OCI-LY7 (cell line): ENCODE results near the gene SF3B1. TPM values are rescaled to one million over a fixed set of nuclear protein-coding genes. Genes with fewer than 3 reads are reported as not detected.
"Not testable (repeated sequence)": the region's sequence is repeated elsewhere in the genome, so short reads cannot be mapped to it uniquely, and the experiment has no call there.

Experiments used
- BruUV-seq: library from RNA; stranded (reverse); fragments of 400-500 nt; replicated peaks from 2 replicates; lab custom pipeline; 2021; lab: Mats Ljungman, UMichigan
- CTCF ChIA-PET: fragments of 300-600 bp; sonication (Branson Sonifier 250); formaldehyde crosslinking; loops from one replicate; lab custom pipeline; 2022; ENCODE audit warnings: antibody characterized with exemption; ENCODE audit not compliant: unreplicated experiment; lab: Charles Lee
- POLR2A ChIA-PET: fragments of 300-600 bp; sonication (Branson Sonifier 250); formaldehyde crosslinking; loops from one replicate; lab custom pipeline; 2022; ENCODE audit warnings: antibody characterized with exemption; lab: Charles Lee
- DNase-seq: peaks from one replicate; pipeline ENCODE4 v3.0.0-alpha.2; 2015; ENCODE audit warnings: low spot score
- H2AFZ ChIP-seq: fragments of 200-600 bp; sonication (generic), shearing (Covaris generic); 2 replicates; pipeline ENCODE4 v1.6.1; 2014; ENCODE audit warnings: mild to moderate bottlenecking, antibody characterized with exemption, low read length, moderate library complexity
- H3K27ac ChIP-seq: fragments of 200-600 bp; sonication (generic); 2 replicates; pipeline ENCODE4 v1.5.1; 2014; ENCODE audit warnings: mixed run types, low read depth, mild to moderate bottlenecking, moderate library complexity, low read length, inconsistent platforms; ENCODE audit not compliant: poor library complexity, severe bottlenecking
- H3K36me3 ChIP-seq: fragments of 200-600 bp; sonication (generic); 2 replicates; pipeline ENCODE4 v1.6.1; 2014; ENCODE audit warnings: mild to moderate bottlenecking, antibody characterized with exemption, low read length, moderate library complexity, mixed read lengths; ENCODE audit not compliant: insufficient read depth
- H3K4me1 ChIP-seq: fragments of 200-600 bp; sonication (generic); 2 replicates; pipeline ENCODE4 v1.5.1; 2014; ENCODE audit warnings: mild to moderate bottlenecking, low read length; ENCODE audit not compliant: insufficient read depth, poor library complexity, severe bottlenecking
- H3K4me2 ChIP-seq: fragments of 200-600 bp; sonication (generic); 2 replicates; pipeline ENCODE4 v1.6.1; 2014; ENCODE audit warnings: mild to moderate bottlenecking, low read length
- H3K4me3 ChIP-seq: fragments of 200-600 bp; sonication (generic); 2 replicates; pipeline ENCODE4 v1.5.1; 2014; ENCODE audit warnings: mild to moderate bottlenecking, low read depth, low read length; ENCODE audit not compliant: poor library complexity, severe bottlenecking
- H3K79me2 ChIP-seq: fragments of 200-600 bp; sonication (generic); 2 replicates; pipeline ENCODE4 v1.6.1; 2016; ENCODE audit warnings: low read depth, mild to moderate bottlenecking, low read length, moderate library complexity, mixed read lengths; ENCODE audit not compliant: insufficient read depth
- H3K9me2 ChIP-seq: fragments of 200-600 bp; sonication (generic); 2 replicates; pipeline ENCODE4 v1.6.1; 2016; ENCODE audit warnings: mild to moderate bottlenecking, low read length, mixed read lengths; ENCODE audit not compliant: insufficient read depth
- H3K9me3 ChIP-seq: fragments of 200-600 bp; sonication (generic); 2 replicates; pipeline ENCODE4 v1.6.1; 2014; ENCODE audit warnings: mild to moderate bottlenecking, mixed run types, low read length, mixed read lengths
- H4K20me1 ChIP-seq: fragments of 200-600 bp; sonication (generic); 2 replicates; pipeline ENCODE4 v1.6.1; 2014; ENCODE audit warnings: mild to moderate bottlenecking, antibody characterized with exemption, low read length, moderate library complexity, mixed read lengths; ENCODE audit not compliant: insufficient read depth
- CTCF ChIP-seq: fragments of 200-600 bp; sonication (generic); conservative IDR thresholded peaks from 2 replicates; pipeline ENCODE4 v1.5.1; 2014; ENCODE audit warnings: mild to moderate bottlenecking, antibody characterized with exemption, low read length, moderate library complexity, mixed read lengths
- EZH2phosphoT487 ChIP-seq: fragments of 200-600 bp; sonication (generic); IDR thresholded peaks from 2 replicates; pipeline ENCODE4 v1.6.1; 2018; ENCODE audit warnings: low read depth, borderline replicate concordance, mild to moderate bottlenecking, mixed run types, antibody characterized with exemption, low read length, moderate library complexity, mixed read lengths
- intact Hi-C: fragments of 100-400 bp; cut with micrococcal nuclease; formaldehyde crosslinking; loops from one replicate; pipeline ENCODE4 v1.10.0; 2022; ENCODE audit not compliant: unreplicated experiment
- total RNA-seq, 2 experiments: library from RNA; depleted of rRNA in 1 of 2; stranded (reverse); fragments of >200 nt in 1 of 2; shearing (Covaris generic) in 1 of 2; gene quantifications; 2 replicates each; pipeline ENCODE4 v1.2.3, GENCODE V29; 2014 to 2022

Gene SF3B1
- total RNA-seq, 2 experiments from 2014 or later, result 198 to 268 TPM

GRCh38 chr2:197453123-197453913 lies 18.5 kb upstream of the SF3B1 start, which contains the start of gene COQ10B:
COQ10B (plus strand) TSS chr2:197453552; CDS start chr2:197453561, 9 bp downstream.
- Histone ChIP-seq H3K4me1 (peaks cover 17% of the 10 kb centered on the region), H3K79me2 (peaks cover 41% of the 10 kb centered on the region), H3K9me3 (no peaks in the 10 kb centered on the region), H3K27ac (peak within 1 kb of the TSS; percentile 72), H3K4me2 (peak within 1 kb of the TSS; percentile 75), H3K9me2 (no peaks in the 10 kb centered on the region), H3K36me3 (peaks cover 7% of the 10 kb centered on the region; the same call in 1 of the 2 replicates), H2AFZ (peak within 1 kb of the TSS; percentile 82), H4K20me1 (no peaks in the 10 kb centered on the region), H3K4me3 (peak within 1 kb of the TSS; percentile 84)
- no TSS peak for BruUV-seq
- CTCF ChIA-PET, result interaction anchor here (1.0 kb wide), 1 partner anchor 13 kb away, joined by 3 read pairs; no protein-coding TSS in a partner anchor
- POLR2A ChIA-PET, result interaction anchor here (0.6 to 3.5 kb wide), 12 partner anchors 10 to 313 kb away, joined by 3 to 41 read pairs (median 4); partner anchors contain the start of genes HSPD1, HSPE1 and SF3B1
- peak; percentile 100 for DNase-seq
- TF ChIP-seq EZH2phosphoT487 (no peak), CTCF (peak; percentile 55; the same call in 1 of the 2 replicates)
- intact Hi-C loops, result loop anchor here (1.0 to 5.0 kb wide), 4 partner anchors 18 to 254 kb away; partner anchors contain the start of genes HSPE1, MARS2 and SF3B1

DNA sequence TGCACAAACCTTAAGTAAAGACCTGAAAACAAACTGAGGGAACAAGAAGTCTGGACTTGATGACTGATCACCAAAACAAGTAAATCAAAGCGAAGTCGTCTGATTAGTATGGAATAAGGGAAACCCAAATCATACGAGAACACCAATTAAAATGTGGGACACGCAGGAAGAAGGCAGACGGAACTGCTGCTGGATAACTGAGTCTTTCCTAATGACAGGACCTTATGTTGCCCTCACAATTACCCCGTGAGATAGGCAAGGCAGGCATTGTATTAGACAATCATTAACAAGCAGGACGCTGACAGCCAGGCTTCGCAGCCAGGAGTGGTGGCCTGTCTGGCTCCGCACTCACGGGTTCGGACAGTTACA lies 17.9 kb upstream of the SF3B1 start:
- TF ChIP-seq EZH2phosphoT487 (no peak), CTCF (no peak)
- Histone ChIP-seq H3K4me3 (peak overlapping the region; percentile 84), H3K4me2 (peak overlapping the region; percentile 75), H3K27ac (peak overlapping the region; percentile 55), H3K79me2 (peaks cover 36% of the 10 kb centered on the region), H2AFZ (peak overlapping the region; percentile 64), H3K9me2 (no peaks in the 10 kb centered on the region), H3K9me3 (no peaks in the 10 kb centered on the region), H3K36me3 (peaks cover 7% of the 10 kb centered on the region; the same call in 1 of the 2 replicates), H3K4me1 (peaks cover 17% of the 10 kb centered on the region), H4K20me1 (no peaks in the 10 kb centered on the region)
- DNase-seq, result no peak
- POLR2A ChIA-PET, result interaction anchor here (0.6 to 3.5 kb wide), 10 partner anchors 9 to 63 kb away, joined by 3 to 41 read pairs (median 4); partner anchors contain the start of genes HSPD1, HSPE1 and SF3B1
- intact Hi-C loops, result loop anchor here (1.0 to 5.0 kb wide), 4 partner anchors 17 to 255 kb away; partner anchors contain the start of genes HSPE1, MARS2 and SF3B1
- CTCF ChIA-PET, result interaction anchor here (1.0 kb wide), 1 partner anchor 13 kb away, joined by 3 read pairs; no protein-coding TSS in a partner anchor
- BruUV-seq, result TSS peak; percentile 99

- Histone ChIP-seq H3K79me2 (peaks cover 24% of the 10 kb centered on the region), H3K4me1 (peaks cover 17% of the 10 kb centered on the region), H2AFZ (peak overlapping the region; percentile 27; the same call in 1 of the 2 replicates)
- H3K9me2 ChIP-seq, H3K27ac ChIP-seq, H3K9me3 ChIP-seq, H4K20me1 ChIP-seq, DNase-seq, H3K4me2 ChIP-seq, H3K4me3 ChIP-seq, H3K36me3 ChIP-seq, CTCF ChIA-PET, BruUV-seq: not testable (repeated sequence)
- intact Hi-C loops, result loop anchor here (5.0 kb wide), 1 partner anchor 256 kb away; the partner anchor contains the start of gene MARS2
- POLR2A ChIA-PET, result interaction anchor here (0.6 to 3.5 kb wide), 10 partner anchors 8 to 1240 kb away, joined by 3 to 41 read pairs (median 4); partner anchors contain the start of genes GTF3C3 and SF3B1
Measured at GRCh38 chr2:197450935-197451358, 16.1 kb upstream of the SF3B1 start.
